ENCODE measurements around the gene KIF2A. TPM values are rescaled to one million over a fixed set of nuclear protein-coding genes. Genes with fewer than 3 reads are reported as not detected.

The KIF2A gene
- total and polyA plus RNA-seq, 2 of the 13 experiments (the other 11 are each of a cell fraction or from before 2014, with no cell fraction given), result 8.5 to 19.2 TPM

DNA sequence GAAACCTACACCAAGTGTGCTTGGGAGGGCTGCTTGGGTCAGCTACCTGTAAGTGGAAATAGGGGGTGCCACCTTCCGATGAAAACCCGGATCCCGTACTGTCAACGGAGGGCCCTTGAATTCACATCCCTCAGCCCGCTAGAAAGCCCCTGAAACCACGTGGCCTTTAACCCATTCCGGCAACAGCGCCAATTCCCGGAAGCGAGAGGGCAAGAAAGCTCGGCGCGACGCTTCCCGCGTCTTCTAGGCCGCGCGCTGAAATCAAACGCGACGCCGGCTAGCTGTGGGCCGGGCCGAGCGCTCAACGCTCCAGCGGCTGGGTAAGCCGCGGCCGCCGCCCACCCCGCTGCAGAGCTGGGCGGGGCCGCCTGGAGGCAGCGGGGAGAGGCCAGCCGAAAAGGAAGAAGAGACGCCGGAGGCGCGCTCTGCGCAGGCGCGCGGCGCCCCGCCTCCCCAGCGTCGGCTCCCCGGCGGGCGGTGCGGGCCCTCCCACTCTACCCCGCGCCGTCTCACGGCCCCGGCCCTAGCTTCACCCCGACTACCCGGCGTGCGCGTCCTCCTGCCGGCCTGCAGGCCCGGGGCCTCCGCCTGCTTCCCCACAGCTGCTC, at the start of gene KIF2A (continued):
- TF ChIP-seq TOPORS (CRISPR knock-in tag; IDR thresholded peaks at IDR 0.05), result peak; percentile 86
- TF ChIP-seq, protein P1, sequence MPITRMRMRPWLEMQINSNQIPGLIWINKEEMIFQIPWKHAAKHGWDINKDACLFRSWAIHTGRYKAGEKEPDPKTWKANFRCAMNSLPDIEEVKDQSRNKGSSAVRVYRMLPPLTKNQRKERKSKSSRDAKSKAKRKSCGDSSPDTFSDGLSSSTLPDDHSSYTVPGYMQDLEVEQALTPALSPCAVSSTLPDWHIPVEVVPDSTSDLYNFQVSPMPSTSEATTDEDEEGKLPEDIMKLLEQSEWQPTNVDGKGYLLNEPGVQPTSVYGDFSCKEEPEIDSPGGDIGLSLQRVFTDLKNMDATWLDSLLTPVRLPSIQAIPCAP (CRISPR knock-in tag; IDR thresholded peaks at IDR 0.05; ENCODE audit: low read depth), result no peak
- peak; percentile 87; the same call in 1 of the 2 replicates for TF ChIP-seq KDM5B (CRISPR knock-in tag; IDR thresholded peaks at IDR 0.05; ENCODE audit: borderline replicate concordance)
- TF ChIP-seq ZNF703 (CRISPR knock-in tag; IDR thresholded peaks at IDR 0.05; ENCODE audit: borderline replicate concordance), result no peak
- peak; percentile 27 for TF ChIP-seq YY1 (IDR thresholded peaks at IDR 0.05; ENCODE audit: insufficient read depth, insufficient replicate concordance, low read depth, low read length)
- TF ChIP-seq, protein P2, sequence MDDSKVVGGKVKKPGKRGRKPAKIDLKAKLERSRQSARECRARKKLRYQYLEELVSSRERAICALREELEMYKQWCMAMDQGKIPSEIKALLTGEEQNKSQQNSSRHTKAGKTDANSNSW (CRISPR knock-in tag; IDR thresholded peaks at IDR 0.05; ENCODE audit: borderline replicate concordance), result peak; percentile 73; the same call in 1 of the 2 replicates
- peak; percentile 30; the same call in 1 of the 2 replicates for TF ChIP-seq NFYC (CRISPR knock-in tag; IDR thresholded peaks at IDR 0.05)
- TF ChIP-seq TMF1 (CRISPR knock-in tag; IDR thresholded peaks at IDR 0.05; ENCODE audit: low read depth), result peak; percentile 92
- no peak for TF ChIP-seq ZNF10 (CRISPR knock-in tag; IDR thresholded peaks at IDR 0.05; ENCODE audit: borderline replicate concordance, low read depth)
- TF ChIP-seq, protein P3, sequence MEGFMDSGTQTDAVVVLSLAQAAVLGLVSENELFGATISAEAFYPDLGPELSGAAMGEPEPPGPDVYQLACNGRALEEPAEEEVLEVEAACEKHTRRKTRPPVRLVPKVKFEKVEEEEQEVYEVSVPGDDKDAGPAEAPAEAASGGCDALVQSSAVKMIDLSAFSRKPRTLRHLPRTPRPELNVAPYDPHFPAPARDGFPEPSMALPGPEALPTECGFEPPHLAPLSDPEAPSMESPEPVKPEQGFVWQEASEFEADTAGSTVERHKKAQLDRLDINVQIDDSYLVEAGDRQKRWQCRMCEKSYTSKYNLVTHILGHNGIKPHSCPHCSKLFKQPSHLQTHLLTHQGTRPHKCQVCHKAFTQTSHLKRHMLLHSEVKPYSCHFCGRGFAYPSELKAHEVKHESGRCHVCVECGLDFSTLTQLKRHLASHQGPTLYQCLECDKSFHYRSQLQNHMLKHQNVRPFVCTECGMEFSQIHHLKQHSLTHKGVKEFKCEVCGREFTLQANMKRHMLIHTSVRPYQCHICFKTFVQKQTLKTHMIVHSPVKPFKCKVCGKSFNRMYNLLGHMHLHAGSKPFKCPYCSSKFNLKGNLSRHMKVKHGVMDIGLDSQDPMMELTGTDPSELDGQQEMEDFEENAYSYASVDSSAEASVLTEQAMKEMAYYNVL (CRISPR knock-in tag; IDR thresholded peaks at IDR 0.05; ENCODE audit: borderline replicate concordance), result 0 out of 2 replicates have a peak, but pooled peaks have one; percentile 15
- no peak for TF ChIP-seq NR2F6 (IDR thresholded peaks at IDR 0.05)
- peak; percentile 55; the same call in 1 of the 2 replicates for TF ChIP-seq NR2F6 (CRISPR knock-in tag; IDR thresholded peaks at IDR 0.05)
- peak; percentile 85; the same call in 1 of the 2 replicates for TF ChIP-seq TSC22D2 (CRISPR knock-in tag; IDR thresholded peaks at IDR 0.05; ENCODE audit: borderline replicate concordance)
- TF ChIP-seq KDM6A (CRISPR knock-in tag; IDR thresholded peaks at IDR 0.05; ENCODE audit: low read depth), result no peak
- TF ChIP-seq ZNF629 (CRISPR knock-in tag; conservative IDR thresholded peaks at IDR 0.05), result peak; percentile 46
- TF ChIP-seq RBM39 (IDR thresholded peaks at IDR 0.05; ENCODE audit: low read depth, low read length, poor library complexity, severe bottlenecking), result peak; percentile 32
- TF ChIP-seq, protein P4, sequence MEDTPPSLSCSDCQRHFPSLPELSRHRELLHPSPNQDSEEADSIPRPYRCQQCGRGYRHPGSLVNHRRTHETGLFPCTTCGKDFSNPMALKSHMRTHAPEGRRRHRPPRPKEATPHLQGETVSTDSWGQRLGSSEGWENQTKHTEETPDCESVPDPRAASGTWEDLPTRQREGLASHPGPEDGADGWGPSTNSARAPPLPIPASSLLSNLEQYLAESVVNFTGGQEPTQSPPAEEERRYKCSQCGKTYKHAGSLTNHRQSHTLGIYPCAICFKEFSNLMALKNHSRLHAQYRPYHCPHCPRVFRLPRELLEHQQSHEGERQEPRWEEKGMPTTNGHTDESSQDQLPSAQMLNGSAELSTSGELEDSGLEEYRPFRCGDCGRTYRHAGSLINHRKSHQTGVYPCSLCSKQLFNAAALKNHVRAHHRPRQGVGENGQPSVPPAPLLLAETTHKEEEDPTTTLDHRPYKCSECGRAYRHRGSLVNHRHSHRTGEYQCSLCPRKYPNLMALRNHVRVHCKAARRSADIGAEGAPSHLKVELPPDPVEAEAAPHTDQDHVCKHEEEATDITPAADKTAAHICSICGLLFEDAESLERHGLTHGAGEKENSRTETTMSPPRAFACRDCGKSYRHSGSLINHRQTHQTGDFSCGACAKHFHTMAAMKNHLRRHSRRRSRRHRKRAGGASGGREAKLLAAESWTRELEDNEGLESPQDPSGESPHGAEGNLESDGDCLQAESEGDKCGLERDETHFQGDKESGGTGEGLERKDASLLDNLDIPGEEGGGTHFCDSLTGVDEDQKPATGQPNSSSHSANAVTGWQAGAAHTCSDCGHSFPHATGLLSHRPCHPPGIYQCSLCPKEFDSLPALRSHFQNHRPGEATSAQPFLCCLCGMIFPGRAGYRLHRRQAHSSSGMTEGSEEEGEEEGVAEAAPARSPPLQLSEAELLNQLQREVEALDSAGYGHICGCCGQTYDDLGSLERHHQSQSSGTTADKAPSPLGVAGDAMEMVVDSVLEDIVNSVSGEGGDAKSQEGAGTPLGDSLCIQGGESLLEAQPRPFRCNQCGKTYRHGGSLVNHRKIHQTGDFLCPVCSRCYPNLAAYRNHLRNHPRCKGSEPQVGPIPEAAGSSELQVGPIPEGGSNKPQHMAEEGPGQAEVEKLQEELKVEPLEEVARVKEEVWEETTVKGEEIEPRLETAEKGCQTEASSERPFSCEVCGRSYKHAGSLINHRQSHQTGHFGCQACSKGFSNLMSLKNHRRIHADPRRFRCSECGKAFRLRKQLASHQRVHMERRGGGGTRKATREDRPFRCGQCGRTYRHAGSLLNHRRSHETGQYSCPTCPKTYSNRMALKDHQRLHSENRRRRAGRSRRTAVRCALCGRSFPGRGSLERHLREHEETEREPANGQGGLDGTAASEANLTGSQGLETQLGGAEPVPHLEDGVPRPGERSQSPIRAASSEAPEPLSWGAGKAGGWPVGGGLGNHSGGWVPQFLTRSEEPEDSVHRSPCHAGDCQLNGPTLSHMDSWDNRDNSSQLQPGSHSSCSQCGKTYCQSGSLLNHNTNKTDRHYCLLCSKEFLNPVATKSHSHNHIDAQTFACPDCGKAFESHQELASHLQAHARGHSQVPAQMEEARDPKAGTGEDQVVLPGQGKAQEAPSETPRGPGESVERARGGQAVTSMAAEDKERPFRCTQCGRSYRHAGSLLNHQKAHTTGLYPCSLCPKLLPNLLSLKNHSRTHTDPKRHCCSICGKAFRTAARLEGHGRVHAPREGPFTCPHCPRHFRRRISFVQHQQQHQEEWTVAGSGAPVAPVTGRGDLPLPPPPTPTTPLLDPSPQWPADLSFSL (CRISPR knock-in tag; IDR thresholded peaks at IDR 0.05), result no peak
- TF ChIP-seq, protein P5, sequence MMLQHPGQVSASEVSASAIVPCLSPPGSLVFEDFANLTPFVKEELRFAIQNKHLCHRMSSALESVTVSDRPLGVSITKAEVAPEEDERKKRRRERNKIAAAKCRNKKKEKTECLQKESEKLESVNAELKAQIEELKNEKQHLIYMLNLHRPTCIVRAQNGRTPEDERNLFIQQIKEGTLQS (CRISPR knock-in tag; IDR thresholded peaks at IDR 0.05), result peak; percentile 52; the same call in 1 of the 2 replicates
- no peak for TF ChIP-seq ZNF672 (CRISPR knock-in tag; IDR thresholded peaks at IDR 0.05)
